Measurements from ENCODE around the gene AURKAIP1.
A peak's percentile ranks its signal among the peaks of the same experiment; 100 is the strongest.

The AURKAIP1 gene

GRCh38 chr1:1361233-1361981 lies 13.6 kb downstream of the AURKAIP1 start:
- no peak for DNase-seq (ENCODE audit: low spot score)

GRCh38 chr1:1360506-1361169 lies 14.4 kb downstream of the AURKAIP1 start:
- no peak for DNase-seq (ENCODE audit: low spot score)

GRCh38 chr1:1359664-1360468 lies 15.1 kb downstream of the AURKAIP1 start:
- DNase-seq (ENCODE audit: low spot score) = peak; percentile 62

GRCh38 chr1:1359308-1359663 lies 15.7 kb downstream of the AURKAIP1 start:
- DNase-seq (ENCODE audit: low spot score) = no peak

GRCh38 chr1:1358433-1359271 lies 16.4 kb downstream of the AURKAIP1 start, which contains the start of gene MXRA8:
Gene MXRA8 (minus strand): TSS chr1:1358555. CDS start chr1:1358504, 51 bp downstream.
- peak; percentile 89 for DNase-seq (ENCODE audit: low spot score)

GRCh38 chr1:1357871-1358432 lies 17.1 kb downstream of the AURKAIP1 start:
- no peak for DNase-seq (ENCODE audit: low spot score)

GRCh38 chr1:1356796-1357401 lies 18.1 kb downstream of the AURKAIP1 start:
- DNase-seq (ENCODE audit: low spot score) = no peak

GRCh38 chr1:1356166-1356795 lies 18.7 kb downstream of the AURKAIP1 start:
- DNase-seq (ENCODE audit: low spot score) = no peak

- DNase-seq (ENCODE audit: low spot score) = no peak
Measured at GRCh38 chr1:1355416-1355815, 19.6 kb downstream of the AURKAIP1 start.

GRCh38 chr1:1354271-1355247 lies 20.4 kb downstream of the AURKAIP1 start:
- no peak for DNase-seq (ENCODE audit: low spot score)

GRCh38 chr1:1353389-1354151 lies 21.4 kb downstream of the AURKAIP1 start:
- no peak for DNase-seq (ENCODE audit: low spot score)

GRCh38 chr1:1352786-1353388 lies 22.1 kb downstream of the AURKAIP1 start:
- DNase-seq (ENCODE audit: low spot score) = no peak

- no peak for DNase-seq (ENCODE audit: low spot score)
Measured at GRCh38 chr1:1351511-1352427, 23.2 kb downstream of the AURKAIP1 start.

GRCh38 chr1:1349256-1350012 lies 25.6 kb downstream of the AURKAIP1 start, which contains the start of gene DVL1:
Gene DVL1 (minus strand): TSS chr1:1349418. CDS start chr1:1349065, 353 bp downstream.
- DNase-seq (ENCODE audit: low spot score) = peak; percentile 67

GRCh38 chr1:1348420-1349255 lies 26.4 kb downstream of the AURKAIP1 start:
- DNase-seq (ENCODE audit: low spot score) = no peak
